Measurements from ENCODE around the gene SGSH. TPM values are rescaled to one million over a fixed set of nuclear protein-coding genes. Genes with fewer than 3 reads are reported as not detected.
"Not testable (repeated sequence)": the region's sequence is repeated elsewhere in the genome, so short reads cannot be mapped to it uniquely, and the experiment has no call there.

SGSH gene
- total RNA-seq, 5 donors from 2014 or later (not counting 1 experiment from before 2014, with no cell fraction given) = 133 to 197 (median 155) TPM

- no peaks in the 10 kb centered on the region for H3K27me3 Mint-ChIP-seq
- CTCF ChIA-PET = no interaction called here
- peaks cover 7 to 27% of the 10 kb centered on the region in 2 donors for H3K36me3 ChIP-seq (ENCODE audit: control insufficient read depth in 2 of 2, extremely low read depth in 1 of 2, insufficient read depth in 1 of 2, low read length in 1 of 2)
- no peak overlapping the region for H3K4me3 Mint-ChIP-seq
- no peak overlapping the region for H3K4me3 ChIP-seq (ENCODE audit: control insufficient read depth in 1 of 2, extremely low read depth in 1 of 2, low read length in 1 of 2)
- no peaks in the 10 kb centered on the region for H3K27me3 ChIP-seq (replicated peaks in 1 of 2; ENCODE audit: control insufficient read depth in 2 of 2, extremely low read depth in 1 of 2, insufficient read depth in 2 of 2, low read length in 1 of 2)
- H3K9me3 ChIP-seq = no peaks in the 10 kb centered on the region
- ATAC-seq (replicated peaks in 1 of 4) (no peak), DNase-seq (no peak)
- POLR2A ChIA-PET = no interaction called here
- no peak overlapping the region for H3K27ac Mint-ChIP-seq
- no peaks in the 10 kb centered on the region for H3K4me1 Mint-ChIP-seq
- 92% methylated on average over 22 of the region's 22 CpGs for WGBS (ENCODE audit: insufficient coverage)
- H3K9me3 Mint-ChIP-seq = no peaks in the 10 kb centered on the region
- no peaks in the 10 kb centered on the region for H3K4me1 ChIP-seq (ENCODE audit: control insufficient read depth in 1 of 2, extremely low read depth in 1 of 2, insufficient read depth in 2 of 2, low read length in 2 of 2)
- H3K36me3 Mint-ChIP-seq = peaks cover 27% of the 10 kb centered on the region
- no peak overlapping the region for H3K27ac ChIP-seq (ENCODE audit: low read length)
Measured at GRCh38 chr17:80244871-80245509, 24.9 kb upstream of the SGSH start.

GRCh38 chr17:80244448-80244847 lies 24.3 kb upstream of the SGSH start:
- H3K27me3 Mint-ChIP-seq; H3K27ac Mint-ChIP-seq; ATAC-seq (replicated peaks in 1 of 4); H3K27ac ChIP-seq (ENCODE audit: low read length); H3K4me1 Mint-ChIP-seq; CTCF ChIA-PET; H3K4me3 ChIP-seq (ENCODE audit: control insufficient read depth in 1 of 2, extremely low read depth in 1 of 2, low read length in 1 of 2); H3K9me3 ChIP-seq; POLR2A ChIA-PET; H3K4me1 ChIP-seq (ENCODE audit: control insufficient read depth in 1 of 2, extremely low read depth in 1 of 2, insufficient read depth in 2 of 2, low read length in 2 of 2); H3K9me3 Mint-ChIP-seq; DNase-seq; H3K27me3 ChIP-seq (replicated peaks in 1 of 2; ENCODE audit: control insufficient read depth in 2 of 2, extremely low read depth in 1 of 2, insufficient read depth in 2 of 2, low read length in 1 of 2); H3K4me3 Mint-ChIP-seq: not testable (repeated sequence)
- peaks cover 7 to 27% of the 10 kb centered on the region in 2 donors for H3K36me3 ChIP-seq (ENCODE audit: control insufficient read depth in 2 of 2, extremely low read depth in 1 of 2, insufficient read depth in 1 of 2, low read length in 1 of 2)
- H3K36me3 Mint-ChIP-seq = peaks cover 29% of the 10 kb centered on the region
- 93% methylated on average over 3 of the region's 6 CpGs for WGBS (ENCODE audit: insufficient coverage)

GRCh38 chr17:80243526-80244433 lies 23.6 kb upstream of the SGSH start:
- Histone ChIP-seq H3K27ac (ENCODE audit: low read length) (no peak overlapping the region), H3K36me3 (ENCODE audit: control insufficient read depth in 2 of 2, extremely low read depth in 1 of 2, insufficient read depth in 1 of 2, low read length in 1 of 2) (peaks cover 7 to 28% of the 10 kb centered on the region in 2 donors), H3K4me3 (ENCODE audit: control insufficient read depth in 1 of 2, extremely low read depth in 1 of 2, low read length in 1 of 2) (no peak overlapping the region), H3K27me3 (replicated peaks in 1 of 2; ENCODE audit: control insufficient read depth in 2 of 2, extremely low read depth in 1 of 2, insufficient read depth in 2 of 2, low read length in 1 of 2) (no peaks in the 10 kb centered on the region), H3K4me1 (ENCODE audit: control insufficient read depth in 1 of 2, extremely low read depth in 1 of 2, insufficient read depth in 2 of 2, low read length in 2 of 2) (no peaks in the 10 kb centered on the region), H3K9me3 (no peaks in the 10 kb centered on the region)
- DNase-seq (no peak), ATAC-seq (replicated peaks in 1 of 4) (no peak)
- no peak overlapping the region for H3K27ac Mint-ChIP-seq
- H3K9me3 Mint-ChIP-seq = no peaks in the 10 kb centered on the region
- WGBS (ENCODE audit: insufficient coverage) = 93% methylated on average over 18 of the region's 26 CpGs
- peaks cover 29% of the 10 kb centered on the region for H3K36me3 Mint-ChIP-seq
- ChIA-PET CTCF (no interaction called here), POLR2A (no interaction called here)
- H3K4me3 Mint-ChIP-seq = no peak overlapping the region
- H3K27me3 Mint-ChIP-seq = no peaks in the 10 kb centered on the region
- no peaks in the 10 kb centered on the region for H3K4me1 Mint-ChIP-seq

GRCh38 chr17:80242505-80242904 lies 22.4 kb upstream of the SGSH start:
- Histone ChIP-seq H3K4me3 (ENCODE audit: control insufficient read depth in 1 of 2, extremely low read depth in 1 of 2, low read length in 1 of 2) (no peak overlapping the region), H3K4me1 (ENCODE audit: control insufficient read depth in 1 of 2, extremely low read depth in 1 of 2, insufficient read depth in 2 of 2, low read length in 2 of 2) (no peaks in the 10 kb centered on the region), H3K27me3 (replicated peaks in 1 of 2; ENCODE audit: control insufficient read depth in 2 of 2, extremely low read depth in 1 of 2, insufficient read depth in 2 of 2, low read length in 1 of 2) (no peaks in the 10 kb centered on the region), H3K9me3 (no peaks in the 10 kb centered on the region), H3K36me3 (ENCODE audit: control insufficient read depth in 2 of 2, extremely low read depth in 1 of 2, insufficient read depth in 1 of 2, low read length in 1 of 2) (peaks cover 7 to 41% of the 10 kb centered on the region in 2 donors), H3K27ac (ENCODE audit: low read length) (no peak overlapping the region)
- peaks cover 38% of the 10 kb centered on the region for H3K36me3 Mint-ChIP-seq
- ChIA-PET CTCF (no interaction called here), POLR2A (no interaction called here)
- ATAC-seq (replicated peaks in 1 of 4) (no peak), DNase-seq (no peak)
- WGBS (ENCODE audit: insufficient coverage) = 96% methylated on average over 11 of the region's 14 CpGs
- no peaks in the 10 kb centered on the region for H3K27me3 Mint-ChIP-seq
- no peak overlapping the region for H3K4me3 Mint-ChIP-seq
- no peaks in the 10 kb centered on the region for H3K9me3 Mint-ChIP-seq
- H3K4me1 Mint-ChIP-seq = no peaks in the 10 kb centered on the region
- no peak overlapping the region for H3K27ac Mint-ChIP-seq

GRCh38 chr17:80237386-80237785 lies 17.3 kb upstream of the SGSH start:
- Histone ChIP-seq H3K4me1 (ENCODE audit: control insufficient read depth in 1 of 2, extremely low read depth in 1 of 2, insufficient read depth in 2 of 2, low read length in 2 of 2) (no peaks in the 10 kb centered on the region), H3K9me3 (no peaks in the 10 kb centered on the region), H3K27me3 (replicated peaks in 1 of 2; ENCODE audit: control insufficient read depth in 2 of 2, extremely low read depth in 1 of 2, insufficient read depth in 2 of 2, low read length in 1 of 2) (no peaks in the 10 kb centered on the region), H3K4me3 (ENCODE audit: control insufficient read depth in 1 of 2, extremely low read depth in 1 of 2, low read length in 1 of 2) (no peak overlapping the region), H3K36me3 (ENCODE audit: control insufficient read depth in 2 of 2, extremely low read depth in 1 of 2, insufficient read depth in 1 of 2, low read length in 1 of 2) (peaks cover 4 to 54% of the 10 kb centered on the region in 2 donors), H3K27ac (ENCODE audit: low read length) (no peak overlapping the region)
- H3K4me3 Mint-ChIP-seq = no peak overlapping the region
- no peaks in the 10 kb centered on the region for H3K27me3 Mint-ChIP-seq
- POLR2A ChIA-PET = no interaction called here
- DNase-seq (no peak), ATAC-seq (replicated peaks in 1 of 4) (no peak)
- H3K27ac Mint-ChIP-seq = no peak overlapping the region
- WGBS (ENCODE audit: insufficient coverage) = 89% methylated on average over 6 of the region's 10 CpGs
- H3K4me1 Mint-ChIP-seq = no peaks in the 10 kb centered on the region
- peaks cover 4 to 14% (median 6%) of the 10 kb centered on the region in 3 donors for H3K9me3 Mint-ChIP-seq
- CTCF ChIA-PET = interaction anchor here in 1 of 2 donors (1.0 kb wide), 1 partner anchor 41 kb away, joined by 3 read pairs; no protein-coding TSS in a partner anchor
- peaks cover 55% of the 10 kb centered on the region for H3K36me3 Mint-ChIP-seq

GRCh38 chr17:80236911-80237310 lies 16.8 kb upstream of the SGSH start:
- no peak overlapping the region for H3K4me3 Mint-ChIP-seq
- H3K27me3 Mint-ChIP-seq = no peaks in the 10 kb centered on the region
- CTCF ChIA-PET = interaction anchor here in 1 of 2 donors (1.0 kb wide), 1 partner anchor 41 kb away, joined by 3 read pairs; no protein-coding TSS in a partner anchor
- Histone ChIP-seq H3K36me3 (ENCODE audit: control insufficient read depth in 2 of 2, extremely low read depth in 1 of 2, insufficient read depth in 1 of 2, low read length in 1 of 2) (peaks cover 4 to 51% of the 10 kb centered on the region in 2 donors), H3K9me3 (no peaks in the 10 kb centered on the region), H3K4me1 (ENCODE audit: control insufficient read depth in 1 of 2, extremely low read depth in 1 of 2, insufficient read depth in 2 of 2, low read length in 2 of 2) (no peaks in the 10 kb centered on the region), H3K4me3 (ENCODE audit: control insufficient read depth in 1 of 2, extremely low read depth in 1 of 2, low read length in 1 of 2) (no peak overlapping the region), H3K27me3 (replicated peaks in 1 of 2; ENCODE audit: control insufficient read depth in 2 of 2, extremely low read depth in 1 of 2, insufficient read depth in 2 of 2, low read length in 1 of 2) (no peaks in the 10 kb centered on the region), H3K27ac (ENCODE audit: low read length) (no peak overlapping the region)
- ATAC-seq (replicated peaks in 1 of 4) (no peak), DNase-seq (no peak)
- no peaks in the 10 kb centered on the region for H3K4me1 Mint-ChIP-seq
- WGBS (ENCODE audit: insufficient coverage) = 93% methylated on average over 12 of the region's 17 CpGs
- peaks cover 60% of the 10 kb centered on the region for H3K36me3 Mint-ChIP-seq
- no peak overlapping the region for H3K27ac Mint-ChIP-seq
- POLR2A ChIA-PET = no interaction called here
- peaks cover 5 to 17% (median 6%) of the 10 kb centered on the region in 3 donors for H3K9me3 Mint-ChIP-seq

Data from T-cell (primary cell).